IMR-90 (cell line): ENCODE measurements around the gene FGF7. TPM values are rescaled to one million over a fixed set of nuclear protein-coding genes. Genes with fewer than 3 reads are reported as not detected.
A peak's percentile ranks its signal among the peaks of the same experiment; 100 is the strongest.

ENCODE experiments used
- ATAC-seq: fragments of 200-7000 bp; cut with Tn5 transposase; 2 replicates; pipeline ENCODE4 v1.9.1; 2020; ENCODE audit warnings: low read depth, mild to moderate bottlenecking, moderate library complexity
- BruUV-seq: library from RNA; stranded (reverse); fragments of 400-500 nt; replicated peaks from 2 replicates; lab custom pipeline; 2021; lab: Mats Ljungman, UMichigan
- CTCF ChIA-PET: fragments of 300-600 bp; formaldehyde crosslinking; extraction: SDS; loops from one replicate; lab custom pipeline; 2021; ENCODE audit warnings: antibody characterized with exemption; lab: Yijun Ruan, JAX
- POLR2A ChIA-PET: fragments of 300-600 bp; sonication (Branson Sonifier 250); formaldehyde crosslinking; loops from one replicate; lab custom pipeline; 2022; ENCODE audit warnings: antibody characterized with exemption; ENCODE audit not compliant: unreplicated experiment; lab: Charles Lee
- DNase-seq: peaks from one replicate; pipeline ENCODE4 v3.0.0; 2013
- H2AFZ ChIP-seq: replicated peaks from 2 replicates; pipeline ENCODE3; 2013; ENCODE audit warnings: low read length, mild to moderate bottlenecking; ENCODE audit not compliant: poor library complexity
- H2AK5ac ChIP-seq: 2 replicates; pipeline ENCODE4 v1.6.1; 2013; ENCODE audit warnings: low read depth, low read length, inconsistent platforms
- H2AK9ac ChIP-seq: replicated peaks from 2 replicates; pipeline ENCODE3; 2013; ENCODE audit warnings: mild to moderate bottlenecking, low read depth, low read length, moderate library complexity; ENCODE audit not compliant: poor library complexity
- H2BK120ac ChIP-seq: 2 replicates; pipeline ENCODE4 v1.6.1; 2013; ENCODE audit warnings: low read depth, low read length, inconsistent platforms
- H2BK15ac ChIP-seq: 3 replicates; pipeline ENCODE4 v1.6.1; 2013; ENCODE audit warnings: low read depth, low read length, inconsistent platforms
- H2BK20ac ChIP-seq: 2 replicates; pipeline ENCODE4 v1.6.1; 2013; ENCODE audit warnings: low read depth, mild to moderate bottlenecking, inconsistent platforms, low read length, moderate library complexity
- H2BK5ac ChIP-seq: 2 replicates; pipeline ENCODE4 v1.6.1; 2013; ENCODE audit warnings: mild to moderate bottlenecking, low read depth, low read length, inconsistent platforms; ENCODE audit not compliant: poor library complexity, severe bottlenecking
- H3K14ac ChIP-seq: replicated peaks from 2 replicates; pipeline ENCODE4 v1.6.1; 2013; ENCODE audit warnings: low read depth, low read length, inconsistent platforms
- H3K18ac ChIP-seq: 2 replicates; pipeline ENCODE4 v1.6.1; 2013; ENCODE audit warnings: low read depth, low read length, control low read depth
- H3K23ac ChIP-seq: 2 replicates; pipeline ENCODE4 v1.6.1; 2013; ENCODE audit warnings: low read depth, low read length, inconsistent platforms
- H3K27ac ChIP-seq: 2 replicates; pipeline ENCODE4 v1.5.1; 2013; ENCODE audit warnings: mild to moderate bottlenecking, control low read depth, low read length; ENCODE audit not compliant: insufficient read depth
- H3K27me3 ChIP-seq: 2 replicates; pipeline ENCODE4 v1.6.1; 2013; ENCODE audit warnings: low read length; ENCODE audit not compliant: control insufficient read depth, insufficient read depth
- H3K36me3 ChIP-seq: 2 replicates; pipeline ENCODE4 v1.6.1; 2013; ENCODE audit warnings: low read length, mixed read lengths; ENCODE audit not compliant: control insufficient read depth, insufficient read depth
- H3K4ac ChIP-seq: 2 replicates; pipeline ENCODE4 v1.6.1; 2013; ENCODE audit warnings: low read depth, low read length, inconsistent platforms
- H3K4me1 ChIP-seq: 2 replicates; pipeline ENCODE4 v1.6.1; 2013; ENCODE audit warnings: low read length, mixed read lengths; ENCODE audit not compliant: control insufficient read depth, insufficient read depth
- H3K4me2 ChIP-seq: 2 replicates; pipeline ENCODE4 v1.6.1; 2013; ENCODE audit warnings: low read depth, mild to moderate bottlenecking, control low read depth, low read length, moderate library complexity
- H3K4me3 ChIP-seq: 2 replicates; pipeline ENCODE4 v1.5.1; 2013; ENCODE audit warnings: low read depth, mild to moderate bottlenecking, control low read depth, low read length, moderate library complexity; ENCODE audit not compliant: insufficient read depth
- H3K56ac ChIP-seq: 2 replicates; pipeline ENCODE4 v1.6.1; 2013; ENCODE audit warnings: low read length, inconsistent platforms; ENCODE audit not compliant: insufficient read depth; ENCODE audit errors: extremely low read depth
- H3K79me1 ChIP-seq, 2 experiments: 2 replicates each; pipeline ENCODE4 v1.6.1; 2013; ENCODE audit warnings: low read length in 2 of 2, inconsistent platforms in 1 of 2, low read depth in 1 of 2
- H3K9ac ChIP-seq: 2 replicates; pipeline ENCODE4 v1.6.1; 2013; ENCODE audit warnings: low read depth, low read length, control low read depth
- H3K9me1 ChIP-seq: 2 replicates; pipeline ENCODE4 v1.6.1; 2013; ENCODE audit warnings: low read length, inconsistent platforms; ENCODE audit not compliant: insufficient read depth
- H3K9me3 ChIP-seq: 2 replicates; pipeline ENCODE4 v1.6.1; 2013; ENCODE audit warnings: low read length; ENCODE audit not compliant: control insufficient read depth, insufficient read depth
- H4K20me1 ChIP-seq: 2 replicates; pipeline ENCODE4 v1.6.1; 2013; ENCODE audit warnings: low read length, inconsistent platforms; ENCODE audit not compliant: insufficient read depth
- H4K5ac ChIP-seq: 2 replicates; pipeline ENCODE4 v1.6.1; 2013; ENCODE audit warnings: mild to moderate bottlenecking, low read depth, low read length, control low read depth
- H4K8ac ChIP-seq, 2 experiments: 2 replicates each; pipeline ENCODE4 v1.6.1; 2013; ENCODE audit warnings: low read depth in 2 of 2, low read length in 2 of 2, control low read depth in 1 of 2, inconsistent platforms in 1 of 2
- H4K91ac ChIP-seq: 2 replicates; pipeline ENCODE4 v1.6.1; 2013; ENCODE audit warnings: low read depth, low read length, inconsistent platforms; ENCODE audit not compliant: insufficient read depth
- CEBPB ChIP-seq: IDR thresholded peaks from 2 replicates; pipeline ENCODE4 v1.6.1; 2012; ENCODE audit warnings: low read depth, low read length, improper control_type of control experiment
- ELK1 ChIP-seq: fragments of 150-350 bp; IDR thresholded peaks from 2 replicates; pipeline ENCODE4 v1.6.1; 2016; ENCODE audit warnings: low read depth, mild to moderate bottlenecking, low read length, moderate library complexity, borderline replicate concordance
- MAFK ChIP-seq: IDR thresholded peaks from 2 replicates; pipeline ENCODE4 v1.6.1; 2012; ENCODE audit warnings: low read depth, low read length, improper control_type of control experiment
- POLR2A ChIP-seq: IDR thresholded peaks from 2 replicates; pipeline ENCODE4 v1.6.1; 2012; ENCODE audit warnings: mild to moderate bottlenecking, low read depth, low read length
- RAD21 ChIP-seq: IDR thresholded peaks from 2 replicates; pipeline ENCODE4 v1.6.1; 2012; ENCODE audit warnings: low read length, improper control_type of control experiment
- RCOR1 ChIP-seq: IDR thresholded peaks from 2 replicates; pipeline ENCODE4 v1.6.1; 2012; ENCODE audit warnings: mild to moderate bottlenecking, low read length, improper control_type of control experiment; ENCODE audit not compliant: insufficient replicate concordance
- RFX5 ChIP-seq: IDR thresholded peaks from 2 replicates; pipeline ENCODE4 v1.8.0; 2012; ENCODE audit warnings: low read depth, mild to moderate bottlenecking, low read length, moderate library complexity
- WGBS, 2 experiments: methylation state at CpG; one replicate each; pipeline versions ENCODE4 v1.1.5 to v1.1.7; 2013; ENCODE audit warnings: missing lambda C conversion rate in 2 of 2; ENCODE audit not compliant: insufficient read length in 1 of 2; ENCODE audit errors: extremely low coverage in 2 of 2; 5-methylcytosine and 5-hydroxymethylcytosine counted together
- dilution Hi-C: fragments of 300-500 bp; cut with HindIII; formaldehyde crosslinking; loops from one replicate; pipeline ENCODE4 v1.14.3; 2018; ENCODE audit warnings: low sequenced_read_pairs; ENCODE audit not compliant: unreplicated experiment
- in situ Hi-C: fragments of 300-500 bp; cut with MboI; formaldehyde crosslinking; loops from 3 replicates; pipeline ENCODE4 v1.14.3; 2019; ENCODE audit warnings: low sequenced_read_pairs, inconsistent platforms, mixed read lengths
- intact Hi-C: fragments of 100-400 bp; cut with micrococcal nuclease; formaldehyde crosslinking; loops from 2 replicates; pipeline ENCODE4 v1.10.0; 2022
- polyA plus RNA-seq, 3 experiments: library from polyadenylated mRNA; depleted of rRNA; stranded (reverse); fragments of >200 nt; gene quantifications; 2 replicates each; pipeline ENCODE4 v1.2.3, GENCODE V29; 2012; ENCODE audit warnings: low replicate concordance in 1 of 3
- total RNA-seq: library from RNA; depleted of rRNA; stranded (reverse); fragments of >200 nt; gene quantifications from 2 replicates; pipeline ENCODE4 v1.2.3, GENCODE V29; 2012

Gene FGF7
- total and polyA plus RNA-seq, 2 of the 4 experiments (the other 2 are of a cell fraction): 27.3 to 34.8 TPM

DNA sequence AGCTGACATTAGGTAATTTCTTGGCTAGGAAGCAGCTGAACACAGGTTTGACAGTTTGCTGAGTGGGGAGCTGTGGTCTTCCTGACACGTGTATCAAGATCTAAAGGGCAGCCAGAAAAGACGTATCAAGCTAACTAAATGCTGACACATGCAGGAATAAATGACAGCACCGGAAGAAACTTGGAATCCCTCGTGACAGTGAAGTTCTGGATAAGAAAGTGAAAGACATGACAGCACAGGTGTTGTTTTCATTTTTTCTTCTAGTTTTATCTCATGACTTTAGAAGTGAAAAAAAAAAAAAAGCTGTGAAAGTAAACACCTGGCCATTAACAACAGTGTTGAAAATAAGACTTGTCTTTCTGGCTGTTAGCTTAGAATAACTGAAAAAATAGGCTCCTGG lies 48.7 kb downstream of the FGF7 start:
- Histone ChIP-seq H3K4me2 (no peak overlapping the region), H3K4ac (peak overlapping the region; percentile 15; the same call in 1 of the 2 replicates), H3K9ac (no peak overlapping the region), H2BK15ac (peak overlapping the region; percentile 33; the same call in 2 of the 3 replicates), H3K18ac (peak overlapping the region; percentile 76; the same call in 1 of the 2 replicates), H2BK120ac (peak overlapping the region; percentile 46; the same call in 1 of the 2 replicates), H2AK5ac (0 out of 2 replicates have a peak overlapping the region, but pooled peaks have one; percentile 5), H3K56ac (no peak overlapping the region), H4K91ac (0 out of 2 replicates have a peak overlapping the region, but pooled peaks have one; percentile 5), H3K14ac (no peak overlapping the region), H3K27ac (no peak overlapping the region), H2BK5ac (peak overlapping the region; percentile 14), H3K27me3 (no peaks in the 10 kb centered on the region), H3K79me1 (peaks cover 12 to 16% of the 10 kb centered on the region in 2 experiments), H2BK20ac (peak overlapping the region; percentile 27; the same call in 1 of the 2 replicates), H3K4me1 (peaks cover 3% of the 10 kb centered on the region; the same call in 1 of the 2 replicates), H3K9me3 (no peaks in the 10 kb centered on the region), H4K20me1 (no peaks in the 10 kb centered on the region), H2AFZ (no peak overlapping the region), H3K23ac (no peak overlapping the region), H3K36me3 (peaks cover 16% of the 10 kb centered on the region), H2AK9ac (no peak overlapping the region), H3K9me1 (0 out of 2 replicates have a peak, but pooled peaks cover 3% of the 10 kb centered on the region), H4K8ac (peak overlapping the region; percentile 6 to 42; a peak in 2 of 4 replicates), H4K5ac (peak overlapping the region; percentile 19; the same call in 1 of the 2 replicates), H3K4me3 (no peak overlapping the region)
- intact Hi-C loops: no loop called here
- ATAC-seq (no peak), DNase-seq (no peak)
- dilution Hi-C loops: no loop called here
- no TSS peak for BruUV-seq
- ChIA-PET CTCF (interaction anchor here (0.5 to 0.7 kb wide), 3 partner anchors 10 to 797 kb away, joined by 3 to 4 read pairs (median 3); no protein-coding TSS in a partner anchor), POLR2A (interaction anchor here (0.6 kb wide), 1 partner anchor 419 kb away, joined by 6 read pairs; no protein-coding TSS in a partner anchor)
- no peak for TF ChIP-seq ELK1
- TF ChIP-seq CEBPB: no peak
- no peak for TF ChIP-seq RFX5
- no peak for TF ChIP-seq RAD21
- peak; percentile 71 for TF ChIP-seq MAFK
- TF ChIP-seq RCOR1: no peak
- TF ChIP-seq POLR2A: no peak
- in situ Hi-C loops: no loop called here
- WGBS, 2 experiments: 61% methylated on average over 2 of the region's 4 CpGs; no CpG with 5 or more reads in 1 of the 2 experiments
